WI38 (cell line): ENCODE data around the gene BIRC2.

Experiments used
- H3K4me3 ChIP-seq: 2 replicates; pipeline ENCODE4 v1.5.1; 2011; ENCODE audit warnings: low read depth, mild to moderate bottlenecking, control low read depth, low read length
- TF ChIP-seq, protein P1 (sequence below): IDR thresholded peaks from 2 replicates; pipeline ENCODE4 v1.5.1; 2012; ENCODE audit warnings: low read depth, mild to moderate bottlenecking, control low read depth, low read length

Gene BIRC2

DNA sequence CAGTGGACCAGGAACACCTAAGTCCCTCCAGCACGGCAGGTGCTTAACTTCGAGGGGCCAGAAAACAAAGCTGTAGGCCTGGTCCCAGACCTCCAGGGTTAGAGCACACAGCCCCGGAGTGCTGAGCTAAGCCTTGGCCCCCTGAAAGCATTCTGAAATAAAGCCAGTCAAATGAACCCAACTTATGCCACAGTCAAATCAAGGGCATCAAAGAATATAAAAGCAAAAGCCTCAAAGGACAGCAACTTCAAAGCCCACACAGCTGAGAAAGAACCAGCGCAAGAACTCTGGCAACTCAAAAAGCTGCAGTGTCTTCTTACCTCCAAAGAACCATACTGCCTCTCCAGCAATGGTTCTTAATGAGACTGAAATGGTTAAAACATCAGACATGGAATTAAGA lies 66.5 kb downstream of the BIRC2 start:
- TF ChIP-seq, protein P1, sequence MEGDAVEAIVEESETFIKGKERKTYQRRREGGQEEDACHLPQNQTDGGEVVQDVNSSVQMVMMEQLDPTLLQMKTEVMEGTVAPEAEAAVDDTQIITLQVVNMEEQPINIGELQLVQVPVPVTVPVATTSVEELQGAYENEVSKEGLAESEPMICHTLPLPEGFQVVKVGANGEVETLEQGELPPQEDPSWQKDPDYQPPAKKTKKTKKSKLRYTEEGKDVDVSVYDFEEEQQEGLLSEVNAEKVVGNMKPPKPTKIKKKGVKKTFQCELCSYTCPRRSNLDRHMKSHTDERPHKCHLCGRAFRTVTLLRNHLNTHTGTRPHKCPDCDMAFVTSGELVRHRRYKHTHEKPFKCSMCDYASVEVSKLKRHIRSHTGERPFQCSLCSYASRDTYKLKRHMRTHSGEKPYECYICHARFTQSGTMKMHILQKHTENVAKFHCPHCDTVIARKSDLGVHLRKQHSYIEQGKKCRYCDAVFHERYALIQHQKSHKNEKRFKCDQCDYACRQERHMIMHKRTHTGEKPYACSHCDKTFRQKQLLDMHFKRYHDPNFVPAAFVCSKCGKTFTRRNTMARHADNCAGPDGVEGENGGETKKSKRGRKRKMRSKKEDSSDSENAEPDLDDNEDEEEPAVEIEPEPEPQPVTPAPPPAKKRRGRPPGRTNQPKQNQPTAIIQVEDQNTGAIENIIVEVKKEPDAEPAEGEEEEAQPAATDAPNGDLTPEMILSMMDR = no peak
- no peak overlapping the region for H3K4me3 ChIP-seq

DNA sequence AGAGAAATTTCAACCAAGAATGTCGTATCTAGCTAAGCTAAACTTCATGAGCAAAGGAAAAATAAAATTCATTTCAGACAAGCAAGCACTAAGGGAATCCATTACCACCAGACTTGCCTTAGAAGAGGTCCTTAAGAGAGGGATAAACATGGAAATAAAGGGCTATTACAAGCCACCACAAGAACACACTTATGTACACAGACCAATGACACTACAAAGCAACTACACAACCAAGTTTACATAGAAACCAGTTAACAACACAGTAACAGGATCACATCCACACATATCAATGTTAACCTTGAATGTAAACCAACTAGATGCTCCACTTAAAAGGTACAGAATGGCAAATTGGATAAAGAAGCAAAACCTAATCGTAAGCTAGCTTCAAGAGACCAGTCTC lies 67.5 kb downstream of the BIRC2 start:
- TF ChIP-seq, protein P1 = no peak
- H3K4me3 ChIP-seq = no peak overlapping the region

DNA sequence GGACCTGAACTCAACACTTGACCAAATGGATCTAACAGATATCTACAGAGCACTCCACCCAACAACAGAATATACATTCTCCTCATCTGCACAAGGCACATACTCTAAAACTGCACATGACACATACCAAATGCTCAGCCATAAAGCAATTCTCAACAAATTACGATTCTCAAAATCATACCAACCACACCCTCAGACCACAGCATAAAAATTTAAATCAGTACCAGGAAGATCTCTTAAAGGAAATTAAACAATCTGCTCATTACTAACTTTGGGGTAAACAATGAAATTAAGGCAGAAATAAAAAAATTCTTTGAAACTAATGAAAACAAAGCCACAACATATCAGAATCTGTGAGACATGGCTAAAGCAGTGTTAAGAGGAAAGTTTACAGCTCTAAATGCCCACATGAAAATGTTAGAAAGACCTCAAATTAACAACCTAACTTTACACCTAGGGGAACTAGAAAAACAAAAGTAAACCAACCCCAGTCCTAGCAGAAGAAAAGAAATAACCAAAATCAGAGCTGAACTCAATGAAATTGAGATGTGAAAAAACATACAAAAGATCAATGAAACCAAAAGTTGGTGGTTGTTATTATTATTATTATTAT lies 68.4 kb downstream of the BIRC2 start:
- no peak overlapping the region for H3K4me3 ChIP-seq
- TF ChIP-seq, protein P1 = no peak

DNA sequence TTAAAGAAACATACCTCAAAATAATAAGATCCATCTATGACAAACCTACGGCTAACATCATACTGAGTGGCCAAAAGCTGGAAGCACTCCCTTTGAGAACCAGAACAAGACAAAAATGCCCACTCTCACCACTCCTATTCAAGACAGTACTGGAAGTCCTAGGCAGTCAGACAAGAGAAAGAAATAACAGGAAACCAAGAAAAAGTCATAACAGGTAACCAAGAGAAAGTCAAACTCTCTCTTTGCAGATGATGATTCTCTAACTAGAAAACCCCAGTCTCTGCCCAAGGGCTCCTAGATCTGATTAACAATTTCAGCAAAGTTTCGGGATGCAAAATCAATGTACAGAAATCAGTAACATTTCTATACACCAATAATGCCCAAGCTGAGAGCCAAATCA lies 70.0 kb downstream of the BIRC2 start:
- H3K4me3 ChIP-seq = no peak overlapping the region
- TF ChIP-seq, protein P1 = no peak

DNA sequence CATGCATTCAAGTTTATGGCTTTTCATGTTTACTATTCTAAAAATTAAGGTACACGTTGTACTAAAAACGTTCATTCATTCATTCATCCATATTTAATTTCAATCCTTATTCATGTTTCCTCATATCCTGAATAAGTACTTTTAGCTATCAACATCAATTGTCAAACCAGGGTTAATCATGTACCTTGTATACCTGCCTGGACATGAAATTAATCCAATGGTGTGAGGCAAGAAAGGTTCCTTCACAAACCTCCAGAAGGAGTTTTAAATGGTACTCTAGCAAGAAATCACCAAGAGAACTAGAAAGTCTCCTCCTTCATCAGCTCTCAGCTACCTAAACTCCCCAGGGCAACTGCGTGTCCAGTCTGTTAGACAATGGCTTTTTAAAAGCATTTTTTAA lies 72.2 kb downstream of the BIRC2 start:
- no peak overlapping the region for H3K4me3 ChIP-seq
- TF ChIP-seq, protein P1 = no peak

DNA sequence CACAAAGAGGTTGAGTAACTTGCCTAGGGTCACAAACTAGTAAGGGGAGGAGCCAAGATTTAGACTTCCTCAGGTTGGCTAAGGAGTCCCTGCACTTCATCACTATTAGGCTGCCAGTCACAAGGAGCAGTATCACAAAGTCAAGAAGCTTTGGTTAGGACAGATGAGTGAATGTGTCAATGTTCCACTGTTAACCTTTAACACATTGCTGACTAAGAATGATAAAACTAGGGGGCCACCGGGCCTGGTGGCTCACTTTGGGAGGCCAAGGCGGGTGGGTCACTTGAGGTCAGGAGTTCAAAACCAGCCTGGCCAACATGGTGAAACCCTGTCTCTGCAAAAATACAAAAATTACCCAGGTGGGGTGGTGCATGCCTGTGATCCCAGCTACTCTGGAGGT lies 73.5 kb downstream of the BIRC2 start:
- TF ChIP-seq, protein P1 = no peak
- no peak overlapping the region for H3K4me3 ChIP-seq

DNA sequence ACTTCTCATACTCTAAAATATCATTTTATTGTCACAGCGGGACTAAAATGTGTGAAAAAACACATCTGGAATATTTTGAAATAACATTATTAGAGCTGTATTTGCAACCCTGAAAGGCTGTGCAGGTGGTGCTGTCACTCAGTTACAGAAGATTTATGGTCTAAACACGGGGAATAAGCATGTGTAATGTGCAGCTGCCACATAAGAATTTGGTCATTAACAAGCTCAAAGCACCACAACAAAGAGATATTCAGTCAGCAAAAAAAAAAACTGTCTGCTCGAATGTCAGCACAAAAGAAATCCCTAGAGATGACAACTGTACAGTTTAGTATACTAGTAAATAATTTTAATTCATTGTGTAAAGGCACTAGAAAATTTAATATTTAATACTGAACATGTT lies 74.2 kb downstream of the BIRC2 start:
- H3K4me3 ChIP-seq = no peak overlapping the region
- TF ChIP-seq, protein P1 = no peak
